PC-3 (cell line): ENCODE data around the gene BHLHE23. TPM values are rescaled to one million over a fixed set of nuclear protein-coding genes. Genes with fewer than 3 reads are reported as not detected.

Source experiments
- ATAC-seq: fragments of 200-7000 bp; cut with Tn5 transposase; 2 replicates; pipeline ENCODE4 v1.9.1; 2020; ENCODE audit warnings: mild to moderate bottlenecking, moderate library complexity
- Bru-seq: library from RNA; stranded (reverse); fragments of 400-500 nt; gene quantifications from one replicate; lab custom pipeline; 2021; lab: Mats Ljungman, UMichigan
- BruChase-seq, 2 experiments: library from RNA; stranded (reverse); fragments of 400-500 nt; gene quantifications; one replicate each; lab custom pipeline; 2021; lab: Mats Ljungman, UMichigan
- BruUV-seq: library from RNA; stranded (reverse); fragments of 400-500 nt; replicated peaks from 2 replicates; lab custom pipeline; 2021; lab: Mats Ljungman, UMichigan
- CTCF ChIA-PET: fragments of 300-600 bp; sonication (Branson Sonifier 250); formaldehyde crosslinking; loops from one replicate; lab custom pipeline; 2022; ENCODE audit warnings: antibody characterized with exemption; lab: Charles Lee
- POLR2A ChIA-PET: fragments of 300-600 bp; sonication (Branson Sonifier 250); formaldehyde crosslinking; loops from one replicate; lab custom pipeline; 2022; ENCODE audit warnings: antibody characterized with exemption; ENCODE audit not compliant: unreplicated experiment; lab: Charles Lee
- DNase-seq: peaks from one replicate; pipeline ENCODE4 v3.0.0-alpha.2; 2015
- H2AFZ ChIP-seq: fragments of 300-600 bp; sonication (generic); 2 replicates; pipeline ENCODE4 v1.6.0; 2016; ENCODE audit warnings: antibody characterized with exemption, low read length
- H3F3A ChIP-seq: fragments of 300-600 bp; sonication (generic); one replicate; pipeline ENCODE4 v1.6.0; 2017; ENCODE audit warnings: antibody characterized with exemption, low read length, control low read depth, mild to moderate bottlenecking; ENCODE audit not compliant: unreplicated experiment
- H3K27ac ChIP-seq: fragments of 300-600 bp; sonication (generic); 2 replicates; pipeline ENCODE4 v1.5.1; 2016; ENCODE audit warnings: mild to moderate bottlenecking, low read length
- H3K27me3 ChIP-seq: fragments of 300-600 bp; sonication (generic); 2 replicates; pipeline ENCODE4 v1.6.1; 2016; ENCODE audit warnings: low read length, mixed read lengths
- H3K36me3 ChIP-seq: fragments of 300-600 bp; sonication (generic); 2 replicates; pipeline ENCODE4 v1.6.1; 2016; ENCODE audit warnings: low read depth, mixed run types, low read length, mixed read lengths
- H3K4me1 ChIP-seq: fragments of 300-600 bp; sonication (generic); 2 replicates; pipeline ENCODE4 v1.5.1; 2016; ENCODE audit warnings: low read length; ENCODE audit not compliant: insufficient read depth
- H3K4me2 ChIP-seq: fragments of 300-600 bp; sonication (generic); 2 replicates; pipeline ENCODE4 v1.6.0; 2016; ENCODE audit warnings: low read length
- H3K4me3 ChIP-seq: fragments of 300-600 bp; sonication (generic); 2 replicates; pipeline ENCODE4 v1.5.1; 2016; ENCODE audit warnings: mild to moderate bottlenecking, low read length, mixed read lengths
- H3K79me2 ChIP-seq: fragments of 300-600 bp; sonication (generic); 2 replicates; pipeline ENCODE4 v1.6.1; 2017; ENCODE audit warnings: low read length, mixed read lengths
- H3K9ac ChIP-seq: fragments of 300-600 bp; sonication (generic); 2 replicates; pipeline ENCODE4 v1.6.0; 2016; ENCODE audit warnings: mild to moderate bottlenecking, low read length
- H3K9me2 ChIP-seq: fragments of 300-600 bp; sonication (generic); replicated peaks from 2 replicates; pipeline ENCODE4 v1.6.1; 2016; ENCODE audit warnings: mixed run types, low read length, mixed read lengths
- H3K9me3 ChIP-seq: fragments of 300-600 bp; sonication (generic); 2 replicates; pipeline ENCODE4 v1.6.1; 2016; ENCODE audit warnings: low read length, mixed read lengths
- H4K20me1 ChIP-seq: fragments of 300-600 bp; sonication (generic); 2 replicates; pipeline ENCODE4 v1.6.1; 2016; ENCODE audit warnings: low read length, mixed read lengths
- EZH2 ChIP-seq: fragments of 300-600 bp; sonication (generic); IDR thresholded peaks from one replicate; pipeline ENCODE4 v1.6.1; 2017; ENCODE audit warnings: antibody characterized with exemption, mild to moderate bottlenecking, low read length; ENCODE audit not compliant: unreplicated experiment
- EZH2phosphoT487 ChIP-seq: fragments of 300-600 bp; sonication (generic); IDR thresholded peaks from 2 replicates; pipeline ENCODE4 v1.6.1; 2018; ENCODE audit warnings: mild to moderate bottlenecking, antibody characterized with exemption, low read length, borderline replicate concordance
- intact Hi-C: fragments of 100-400 bp; cut with micrococcal nuclease; formaldehyde crosslinking; loops from 2 replicates; pipeline ENCODE4 v1.9.0; 2023
- long read RNA-seq: library from polyadenylated mRNA; unstranded; transcript quantifications from one replicate; pipeline ENCODE4 v2.0.0, GENCODE V29; 2021; ENCODE audit not compliant: unreplicated experiment
- total RNA-seq: library from RNA; depleted of rRNA; stranded (reverse); fragments of >200 nt; gene quantifications from 2 replicates; pipeline ENCODE4 v1.2.3, GENCODE V29; 2014; rRNA removed
- TF ChIP-seq, protein P1 (sequence below): fragments of 300-600 bp; sonication (generic); conservative IDR thresholded peaks from 2 replicates; pipeline ENCODE4 v1.5.1; 2017; ENCODE audit warnings: antibody characterized with exemption, low read depth, mild to moderate bottlenecking, low read length

The BHLHE23 gene
- not detected in 2 replicates for total RNA-seq
- not detected for Bru-seq, nascent RNA
- not detected for BruChase-seq, experiment 1, labeled RNA remaining after a 6-hour chase
- not detected for BruChase-seq, experiment 2, labeled RNA remaining after a 2-hour chase
- long read RNA-seq = 0 reads

DNA sequence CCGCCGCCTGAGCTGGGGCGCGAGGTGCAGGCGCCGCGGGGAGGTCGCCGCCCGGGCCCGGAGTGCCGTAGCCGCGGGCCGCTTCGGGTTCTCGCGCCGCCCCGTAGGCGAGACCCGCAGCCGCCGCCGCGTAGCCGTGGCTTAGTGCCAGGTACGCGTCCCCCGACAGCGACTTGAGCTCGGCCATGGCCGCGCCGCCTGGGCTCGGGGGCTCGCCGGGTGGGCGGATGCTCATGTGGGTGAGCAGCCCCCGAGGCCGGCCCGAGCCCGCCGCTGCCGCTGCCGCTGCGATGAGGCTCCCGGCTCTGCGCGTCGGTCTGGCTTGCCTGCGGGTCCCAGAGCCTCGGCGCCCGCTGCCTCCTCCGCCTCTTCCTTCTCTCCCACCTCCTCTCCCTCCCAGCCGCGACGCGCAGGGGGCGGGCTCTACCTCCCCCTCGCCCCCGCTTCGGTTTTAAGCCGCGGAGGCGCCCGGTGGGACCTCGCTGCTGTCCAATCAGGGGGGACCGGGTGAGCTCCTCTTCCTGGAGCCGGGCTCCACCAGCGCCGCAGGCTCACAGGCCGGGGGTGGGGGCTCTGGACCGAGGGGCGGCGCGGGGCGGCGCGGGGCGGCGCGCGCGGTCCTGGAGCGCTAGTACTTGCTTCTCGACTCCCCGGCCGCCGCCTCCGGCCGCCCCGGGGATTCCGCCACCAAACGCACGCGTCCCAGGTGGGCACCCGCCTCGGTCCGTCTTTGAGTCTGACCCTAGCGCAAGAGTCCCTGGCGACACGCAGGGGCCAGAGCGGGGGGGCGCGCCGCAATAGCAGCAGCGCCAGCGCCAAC is at the start of gene BHLHE23:
Gene BHLHE23, minus strand, starts transcription at position 425 of the 820 bp plus-strand sequence. Its CDS starts 190 bp downstream, at position 235.
- Histone ChIP-seq H3K79me2 (no peaks in the 10 kb centered on the region), H3K27ac (no peak within 1 kb of the TSS), H3F3A (no peaks in the 10 kb centered on the region), H3K9ac (no peak within 1 kb of the TSS), H3K4me2 (no peak within 1 kb of the TSS), H2AFZ (no peak within 1 kb of the TSS), H3K4me3 (no peak within 1 kb of the TSS), H3K9me3 (no peaks in the 10 kb centered on the region), H3K36me3 (no peaks in the 10 kb centered on the region), H3K9me2 (no peaks in the 10 kb centered on the region), H3K4me1 (peaks cover 15% of the 10 kb centered on the region), H3K27me3 (peaks cover 52% of the 10 kb centered on the region), H4K20me1 (no peaks in the 10 kb centered on the region)
- no TSS peak for BruUV-seq
- intact Hi-C loops = no loop called here
- ChIA-PET CTCF (no interaction called here), POLR2A (no interaction called here)
- no peak for ATAC-seq
- DNase-seq = no peak
- no peak for TF ChIP-seq EZH2
- no peak for TF ChIP-seq EZH2phosphoT487
- TF ChIP-seq, protein P1, sequence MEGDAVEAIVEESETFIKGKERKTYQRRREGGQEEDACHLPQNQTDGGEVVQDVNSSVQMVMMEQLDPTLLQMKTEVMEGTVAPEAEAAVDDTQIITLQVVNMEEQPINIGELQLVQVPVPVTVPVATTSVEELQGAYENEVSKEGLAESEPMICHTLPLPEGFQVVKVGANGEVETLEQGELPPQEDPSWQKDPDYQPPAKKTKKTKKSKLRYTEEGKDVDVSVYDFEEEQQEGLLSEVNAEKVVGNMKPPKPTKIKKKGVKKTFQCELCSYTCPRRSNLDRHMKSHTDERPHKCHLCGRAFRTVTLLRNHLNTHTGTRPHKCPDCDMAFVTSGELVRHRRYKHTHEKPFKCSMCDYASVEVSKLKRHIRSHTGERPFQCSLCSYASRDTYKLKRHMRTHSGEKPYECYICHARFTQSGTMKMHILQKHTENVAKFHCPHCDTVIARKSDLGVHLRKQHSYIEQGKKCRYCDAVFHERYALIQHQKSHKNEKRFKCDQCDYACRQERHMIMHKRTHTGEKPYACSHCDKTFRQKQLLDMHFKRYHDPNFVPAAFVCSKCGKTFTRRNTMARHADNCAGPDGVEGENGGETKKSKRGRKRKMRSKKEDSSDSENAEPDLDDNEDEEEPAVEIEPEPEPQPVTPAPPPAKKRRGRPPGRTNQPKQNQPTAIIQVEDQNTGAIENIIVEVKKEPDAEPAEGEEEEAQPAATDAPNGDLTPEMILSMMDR = no peak

DNA sequence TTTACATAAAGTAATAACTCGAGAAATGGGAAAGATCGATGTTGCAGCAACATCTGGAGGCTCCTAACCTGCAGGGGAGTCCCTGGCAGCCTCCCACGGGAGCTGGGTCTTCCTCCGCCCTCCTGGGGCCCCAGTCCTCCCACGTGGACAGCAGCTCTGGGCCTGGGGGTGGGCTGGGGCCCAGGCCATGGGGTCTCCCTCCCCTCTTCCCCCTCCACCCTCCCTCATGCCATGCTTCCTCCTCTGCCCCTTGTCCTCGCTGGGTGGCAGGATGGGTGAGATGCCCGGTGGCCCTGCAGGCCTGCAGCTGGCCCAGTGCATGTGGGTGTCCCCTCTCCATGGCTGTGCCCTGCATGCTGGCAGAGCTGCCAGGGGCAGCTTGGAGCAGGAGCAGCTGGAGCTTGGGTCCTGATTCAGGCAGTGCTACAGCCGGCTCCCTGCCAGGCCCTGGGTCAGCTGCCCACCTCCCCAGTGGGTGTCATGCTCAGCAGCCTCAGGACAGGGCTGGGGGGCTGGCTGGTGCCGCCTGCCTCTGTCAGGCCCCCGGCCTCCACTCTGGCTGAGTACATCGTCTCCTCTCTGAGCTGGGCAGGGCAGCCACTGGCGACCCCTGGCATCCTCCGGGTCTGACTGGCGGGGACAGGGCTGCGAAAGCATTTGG is 48.9 kb upstream of the BHLHE23 start:
- BruUV-seq = no TSS peak
- no peak overlapping the region for H2AFZ ChIP-seq
- H3K4me3 ChIP-seq = no peak overlapping the region
- no peaks in the 10 kb centered on the region for H3K9me2 ChIP-seq
- no peaks in the 10 kb centered on the region for H4K20me1 ChIP-seq
- H3K4me2 ChIP-seq = no peak overlapping the region
- H3K9ac ChIP-seq = no peak overlapping the region
- H3K79me2 ChIP-seq = no peaks in the 10 kb centered on the region
- H3K27me3 ChIP-seq = peaks cover 46% of the 10 kb centered on the region
- DNase-seq (no peak), ATAC-seq (no peak)
- CTCF ChIA-PET = interaction anchor here (1.0 kb wide), 1 partner anchor 169 kb away, joined by 3 read pairs; no protein-coding TSS in a partner anchor
- no peaks in the 10 kb centered on the region; the same call in 1 of the 2 replicates for H3K4me1 ChIP-seq
- H3K9me3 ChIP-seq = no peaks in the 10 kb centered on the region
- intact Hi-C loops = loop anchor here (2.0 kb wide), 1 partner anchor 123 kb away; no protein-coding TSS in a partner anchor
- TF ChIP-seq, protein P1 = no peak
- no peak for TF ChIP-seq EZH2phosphoT487
- no peak for TF ChIP-seq EZH2
- H3K36me3 ChIP-seq = no peaks in the 10 kb centered on the region
- POLR2A ChIA-PET = no interaction called here
- H3F3A ChIP-seq = no peaks in the 10 kb centered on the region
- H3K27ac ChIP-seq = no peak overlapping the region
